CD4-positive, alpha-beta T cell (primary cell): ENCODE measurements around the gene CDK5RAP2. TPM values are rescaled to one million over a fixed set of nuclear protein-coding genes. Genes with fewer than 3 reads are reported as not detected.

Experiments used
- ATAC-seq: fragments of 200-7000 bp; cut with Tn5 transposase; one replicate; pipeline ENCODE4 v1.10.0; 2022; ENCODE audit warnings: mild to moderate bottlenecking; ENCODE audit not compliant: poor library complexity
- CTCF ChIA-PET: fragments of 350-600 bp; sonication (Branson Sonifier 250); formaldehyde crosslinking; loops from one replicate; lab custom pipeline; 2021; ENCODE audit warnings: antibody characterized with exemption, inconsistent platforms; lab: Charles Lee
- POLR2A ChIA-PET: fragments of 350-600 bp; sonication (Branson Sonifier 250); formaldehyde crosslinking; loops from one replicate; lab custom pipeline; 2021; ENCODE audit warnings: antibody characterized with exemption, inconsistent platforms; lab: Charles Lee
- DNase-seq, 14 experiments: peaks; one replicate each; pipeline ENCODE4 v3.0.0-alpha.2; 2013 to 2020; ENCODE audit warnings: mixed read lengths in 2 of 14
- H3K27ac ChIP-seq, 2 donors: one replicate each; pipeline versions ENCODE4 v1.5.1 to v1.7.0; 2013; ENCODE audit warnings: low read length in 2 of 2, low read depth in 1 of 2, mild to moderate bottlenecking in 1 of 2
- H3K27me3 ChIP-seq, 2 experiments: 1 replicate in 1 of 2; 2 replicates in 1 of 2; pipeline versions ENCODE4 v1.6.1 to v1.7.0; 2013; ENCODE audit warnings: low read length in 2 of 2, control low read depth in 1 of 2, mild to moderate bottlenecking in 1 of 2, moderate library complexity in 1 of 2; ENCODE audit not compliant: insufficient read depth in 2 of 2, control insufficient read depth in 1 of 2
- H3K36me3 ChIP-seq: one replicate; pipeline ENCODE4 v1.6.1; 2013; ENCODE audit warnings: low read length, control low read depth; ENCODE audit not compliant: insufficient read depth
- H3K4me1 ChIP-seq: one replicate; pipeline ENCODE4 v1.6.1; 2013; ENCODE audit warnings: low read length, control low read depth; ENCODE audit not compliant: insufficient read depth
- H3K4me3 ChIP-seq: one replicate; pipeline ENCODE4 v1.5.1; 2013; ENCODE audit warnings: mild to moderate bottlenecking, low read length, moderate library complexity
- H3K9me3 ChIP-seq, 2 experiments: 1 replicate in 1 of 2; 2 replicates in 1 of 2; pipeline versions ENCODE4 v1.6.1 to v1.7.0; 2013; ENCODE audit warnings: low read length in 2 of 2, mild to moderate bottlenecking in 2 of 2, control low read depth in 1 of 2, moderate library complexity in 1 of 2; ENCODE audit not compliant: control insufficient read depth in 1 of 2, insufficient read depth in 1 of 2
- H3K27ac Mint-ChIP-seq: one replicate; pipeline ENCODE4 v1.8.0; 2020; ENCODE audit warnings: mixed read lengths
- H3K27me3 Mint-ChIP-seq: one replicate; pipeline ENCODE4 v1.8.0; 2021; ENCODE audit warnings: mixed read lengths
- H3K36me3 Mint-ChIP-seq: one replicate; pipeline ENCODE4 v1.8.0; 2021; ENCODE audit warnings: low read depth, mixed read lengths
- H3K4me1 Mint-ChIP-seq: one replicate; pipeline ENCODE4 v1.8.0; 2021; ENCODE audit warnings: low read depth, mixed read lengths
- H3K4me3 Mint-ChIP-seq: one replicate; pipeline ENCODE4 v1.8.0; 2020; ENCODE audit warnings: mild to moderate bottlenecking, mixed read lengths
- H3K9me3 Mint-ChIP-seq: one replicate; pipeline ENCODE4 v1.8.0; 2020; ENCODE audit warnings: mixed read lengths
- CTCF ChIP-seq: fragments of 200-600 bp; IDR thresholded peaks from one replicate; pipeline ENCODE4 v1.8.0; 2022; ENCODE audit warnings: antibody characterized with exemption, mild to moderate bottlenecking
- intact Hi-C, 2 experiments: fragments of 100-400 bp; cut with DNase I in 1 of 2; cut with micrococcal nuclease in 1 of 2; formaldehyde crosslinking; loops; one replicate each; pipeline versions ENCODE4 v1.15.1 to v1.9.0; 2023 to 2025; cut with DNase I, micrococcal nuclease
- total RNA-seq, 174 experiments: library from RNA in 2 of 174; stranded (reverse) in 2 of 174; gene quantifications; one replicate each; pipeline ENCODE4 v1.2.3 and lab custom pipeline; 2021 to 2026

The CDK5RAP2 gene
- total RNA-seq, 2 experiments from 2014 or later = 55.0 to 56.0 TPM

- Mint-ChIP-seq H3K9me3 (no peaks in the 10 kb centered on the region), H3K36me3 (peaks cover 94% of the 10 kb centered on the region), H3K27me3 (no peaks in the 10 kb centered on the region), H3K4me3 (no peak overlapping the region), H3K4me1 (no peaks in the 10 kb centered on the region), H3K27ac (no peak overlapping the region)
- H3K4me1 ChIP-seq = no peaks in the 10 kb centered on the region
- no peaks in the 10 kb centered on the region for H3K27me3 ChIP-seq
- no peak for DNase-seq
- no peak overlapping the region for H3K27ac ChIP-seq
- TF ChIP-seq CTCF = no peak
- ATAC-seq = no peak
- H3K4me3 ChIP-seq = no peak overlapping the region
- no peaks in the 10 kb centered on the region for H3K9me3 ChIP-seq
- H3K36me3 ChIP-seq = peaks cover 92% of the 10 kb centered on the region
- ChIA-PET POLR2A (no interaction called here), CTCF (no interaction called here)
- intact Hi-C loops = no loop called here
Measured at GRCh38 chr9:120405860-120406259, 174.1 kb downstream of the CDK5RAP2 start.

DNA sequence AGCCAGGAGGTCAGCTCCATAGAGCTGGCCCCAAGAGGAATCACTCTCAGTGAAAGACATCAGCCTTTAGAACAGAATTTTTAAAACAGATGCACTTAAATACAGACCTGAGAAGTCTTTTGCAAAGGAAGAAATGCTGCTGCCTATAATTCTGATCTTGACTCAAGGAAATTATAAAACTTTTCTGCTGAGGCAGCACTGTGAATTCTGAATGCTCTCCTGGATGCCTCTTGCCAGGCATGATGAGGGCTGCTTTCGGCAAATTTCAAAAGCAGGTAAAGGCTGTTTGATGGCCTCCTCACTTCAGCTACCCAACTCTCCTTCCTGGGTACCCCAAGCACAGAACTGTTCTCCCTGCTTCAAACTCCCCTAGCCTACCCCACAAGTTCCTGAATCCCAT is 174.8 kb downstream of the CDK5RAP2 start:
- Histone ChIP-seq H3K4me1 (no peaks in the 10 kb centered on the region), H3K27ac (no peak overlapping the region), H3K4me3 (no peak overlapping the region), H3K9me3 (no peaks in the 10 kb centered on the region), H3K36me3 (peaks cover 92% of the 10 kb centered on the region), H3K27me3 (no peaks in the 10 kb centered on the region)
- H3K36me3 Mint-ChIP-seq = peaks cover 94% of the 10 kb centered on the region
- intact Hi-C loops = no loop called here
- POLR2A ChIA-PET = no interaction called here
- no peak overlapping the region for H3K4me3 Mint-ChIP-seq
- no peaks in the 10 kb centered on the region for H3K27me3 Mint-ChIP-seq
- CTCF ChIA-PET = no interaction called here
- ATAC-seq (no peak), DNase-seq (no peak)
- TF ChIP-seq CTCF = no peak
- no peak overlapping the region for H3K27ac Mint-ChIP-seq
- no peaks in the 10 kb centered on the region for H3K9me3 Mint-ChIP-seq
- H3K4me1 Mint-ChIP-seq = no peaks in the 10 kb centered on the region

DNA sequence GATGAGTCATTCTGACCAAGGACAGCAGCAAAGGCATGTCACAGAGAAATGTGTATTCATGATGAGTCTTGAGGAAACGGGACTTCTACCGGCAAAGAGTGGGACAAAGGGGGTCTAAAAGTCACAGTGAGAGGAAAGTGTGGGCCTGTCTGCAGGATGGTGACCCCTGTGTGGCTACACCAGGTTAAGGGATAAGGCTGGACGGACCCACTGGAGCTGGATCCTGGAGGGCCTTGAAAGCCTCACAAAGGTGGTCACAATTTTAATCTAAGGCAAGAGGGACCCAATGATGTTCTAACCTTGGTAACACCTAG is 176.5 kb downstream of the CDK5RAP2 start:
- Mint-ChIP-seq H3K4me3 (no peak overlapping the region), H3K27ac (no peak overlapping the region), H3K9me3 (no peaks in the 10 kb centered on the region), H3K27me3 (no peaks in the 10 kb centered on the region), H3K4me1 (no peaks in the 10 kb centered on the region), H3K36me3 (peaks cover 94% of the 10 kb centered on the region)
- intact Hi-C loops = no loop called here
- no peak overlapping the region for H3K27ac ChIP-seq
- ChIA-PET POLR2A (no interaction called here), CTCF (no interaction called here)
- DNase-seq (peak in 2 of 14 experiments; percentile 7 to 33), ATAC-seq (no peak)
- H3K36me3 ChIP-seq = peaks cover 92% of the 10 kb centered on the region
- TF ChIP-seq CTCF = no peak
- H3K9me3 ChIP-seq = no peaks in the 10 kb centered on the region
- H3K4me3 ChIP-seq = no peak overlapping the region
- H3K4me1 ChIP-seq = no peaks in the 10 kb centered on the region
- H3K27me3 ChIP-seq = no peaks in the 10 kb centered on the region
